GM18867 (cell line): Measurements from ENCODE around the gene RUVBL1.

ENCODE experiments used
- ATAC-seq: cut with Tn5 transposase; IDR thresholded peaks from one replicate; pipeline ENCODE4 v1.9.1; 2021; ENCODE audit warnings: mild to moderate bottlenecking, moderate library complexity; ENCODE audit not compliant: unreplicated experiment

RUVBL1 gene

GRCh38 chr3:128143496-128143895 is 19.9 kb upstream of the RUVBL1 start:
- no peak for ATAC-seq

DNA sequence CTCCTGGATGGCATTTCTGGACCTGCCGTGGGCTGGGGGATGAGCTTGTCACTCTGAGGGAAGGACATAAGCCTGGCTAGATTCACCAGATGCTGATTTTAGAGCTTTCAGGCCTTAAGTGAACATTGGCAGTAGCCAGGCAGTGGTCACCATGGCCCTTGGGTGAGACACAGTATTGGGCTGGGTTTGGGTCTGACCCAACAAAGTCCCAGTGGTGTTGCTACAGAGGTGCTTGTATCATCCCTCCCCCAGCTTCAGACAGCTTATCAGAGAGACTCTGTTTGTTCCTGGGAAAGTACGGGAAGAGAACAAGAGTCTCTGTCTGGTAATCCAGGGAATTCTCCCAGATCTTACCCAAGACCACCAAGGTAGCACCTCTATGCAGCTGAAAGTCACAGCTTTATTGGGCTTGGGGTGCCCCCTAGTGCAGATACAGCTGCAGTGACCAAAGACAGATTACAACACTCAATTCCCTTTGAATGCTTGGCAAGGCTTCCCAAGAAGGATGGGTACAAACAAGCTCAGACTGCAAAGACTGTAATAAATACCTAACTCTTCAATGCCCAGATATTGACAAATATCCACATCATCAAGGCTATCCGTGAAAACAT is 9.8 kb upstream of the RUVBL1 start:
- ATAC-seq: no peak

DNA sequence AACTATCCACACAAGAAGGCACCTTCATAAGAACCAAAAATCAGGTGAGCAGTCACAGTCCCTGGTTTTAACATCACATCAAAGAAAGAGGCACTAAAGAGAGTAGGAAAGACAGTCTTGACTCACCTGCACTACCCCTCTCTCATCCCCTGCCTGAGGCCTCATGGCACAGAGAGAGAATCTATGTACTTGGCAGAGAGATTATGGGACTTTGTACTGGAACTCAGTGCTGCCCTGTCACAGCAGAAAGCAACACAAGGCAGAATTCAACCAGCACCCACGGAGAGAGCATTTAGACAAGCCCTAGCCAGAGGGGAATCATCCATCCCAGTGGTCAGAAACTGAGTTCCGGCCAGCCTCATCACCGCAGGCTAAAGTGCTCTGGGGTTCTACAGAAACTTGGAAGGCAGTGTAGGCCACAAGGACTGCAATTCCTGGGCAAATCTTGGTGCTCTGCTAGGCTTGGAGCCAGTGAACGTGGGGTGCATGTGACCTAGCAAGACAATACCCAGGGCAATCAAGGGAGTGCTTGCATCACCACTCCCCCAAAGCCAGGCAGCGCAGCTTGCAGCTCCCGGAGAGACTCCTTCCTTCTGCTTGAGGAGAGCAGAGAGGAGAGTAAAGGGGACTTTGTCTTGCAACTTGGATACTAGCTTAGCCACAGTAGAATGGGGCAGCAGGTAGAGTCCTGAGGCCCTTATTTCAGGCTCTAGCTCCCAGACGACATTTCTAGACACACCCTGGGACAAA is 8.5 kb upstream of the RUVBL1 start:
- no peak for ATAC-seq

GRCh38 chr3:128128251-128128650 is 4.6 kb upstream of the RUVBL1 start:
- ATAC-seq: no peak

- ATAC-seq: no peak
Measured at GRCh38 chr3:128127236-128127635, 3.6 kb upstream of the RUVBL1 start.

- ATAC-seq: no peak
Measured at GRCh38 chr3:128123156-128123537, 465 bp downstream of the RUVBL1 start.

- ATAC-seq: no peak
Measured at GRCh38 chr3:128122013-128122412, 1.6 kb downstream of the RUVBL1 start.

DNA sequence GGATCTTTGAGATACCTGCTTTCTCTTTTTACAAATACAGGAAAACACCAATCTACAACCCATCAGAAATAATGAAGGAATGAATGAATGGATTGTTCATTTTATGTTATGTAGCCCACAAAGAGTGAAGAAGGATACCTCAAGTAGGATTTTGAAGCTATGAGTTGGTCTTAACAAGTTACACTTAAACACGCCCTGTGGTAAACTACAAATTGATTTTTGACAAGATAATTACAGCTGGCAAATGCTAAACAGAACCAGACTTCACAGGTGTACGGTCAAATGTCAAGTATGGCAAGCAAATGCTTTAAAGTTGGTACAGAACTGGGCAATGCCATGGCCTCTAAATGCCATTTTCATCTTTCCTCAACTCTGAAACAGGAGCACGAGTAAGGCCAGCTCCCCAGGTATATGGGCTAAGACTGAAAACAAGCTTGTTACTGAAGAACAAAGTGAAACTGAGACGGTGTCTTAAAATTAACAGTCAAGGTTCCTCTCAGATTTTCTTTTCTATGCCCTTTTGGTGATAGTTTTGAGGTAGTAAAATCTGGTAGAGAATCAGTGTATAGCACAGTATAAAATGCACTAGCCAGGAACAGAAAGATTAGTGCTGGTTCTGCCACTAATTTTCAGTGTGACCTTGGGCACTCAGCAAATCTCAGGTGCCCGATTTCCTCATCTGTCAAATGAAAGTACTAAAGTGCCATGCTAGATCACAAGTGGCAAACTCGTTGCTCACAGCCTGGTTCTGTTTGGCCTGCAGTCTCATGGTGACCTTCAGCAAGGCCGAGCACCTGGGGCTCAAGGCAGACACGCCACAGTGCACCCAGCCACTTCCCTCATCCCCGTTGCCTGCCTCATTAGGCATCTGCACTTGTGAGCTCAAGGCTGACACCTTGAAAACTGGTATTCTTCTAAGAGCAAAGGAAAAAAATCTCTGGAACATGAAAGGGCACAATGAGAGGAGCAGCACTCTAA is 9.5 kb downstream of the RUVBL1 start:
- ATAC-seq: peak; percentile 67

GRCh38 chr3:128112357-128112968 is 11.1 kb downstream of the RUVBL1 start:
- ATAC-seq: peak; percentile 66

DNA sequence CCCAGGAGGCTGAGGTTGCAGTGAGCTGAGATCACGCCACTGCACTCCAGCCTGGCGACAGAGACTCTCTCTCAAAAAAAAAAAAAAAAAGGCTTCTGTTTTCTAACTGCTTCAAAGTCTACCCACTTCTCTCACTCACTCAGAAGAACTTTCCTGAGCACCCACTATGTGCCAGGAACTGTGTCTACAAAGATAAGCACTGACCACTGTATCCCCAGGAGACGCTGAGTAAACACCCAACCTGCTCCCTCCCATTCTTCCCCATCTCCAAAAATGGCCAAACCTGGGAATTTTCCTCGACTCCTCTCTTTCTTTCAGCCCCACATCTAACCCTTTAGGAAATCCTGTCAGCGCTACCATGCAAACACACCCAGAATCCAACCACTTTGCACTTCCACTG is 12.5 kb downstream of the RUVBL1 start:
- no peak for ATAC-seq

DNA sequence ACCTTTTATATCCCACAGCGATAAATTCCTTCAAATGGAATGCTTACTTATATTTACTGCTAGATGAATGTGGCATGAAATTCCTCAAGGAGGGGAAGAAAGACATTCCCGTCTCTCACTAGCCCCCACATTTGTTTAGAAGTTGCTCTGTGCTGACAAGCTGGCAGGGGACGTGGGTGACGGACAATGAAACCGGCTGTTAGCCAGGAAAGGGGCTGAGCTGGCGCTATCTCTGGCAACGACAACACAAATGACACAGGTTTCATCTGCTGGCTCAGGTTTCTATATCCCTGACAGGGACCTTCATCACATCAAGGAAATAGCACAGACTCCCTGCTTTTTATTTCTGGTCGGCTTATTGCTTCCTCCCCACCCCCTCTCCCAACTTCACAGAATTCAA is 15.8 kb downstream of the RUVBL1 start:
- no peak for ATAC-seq

GRCh38 chr3:128103136-128103676 is 20.4 kb downstream of the RUVBL1 start:
- ATAC-seq: no peak

GRCh38 chr3:128100638-128101037 is 23.0 kb downstream of the RUVBL1 start:
- no peak for ATAC-seq

- ATAC-seq: no peak
Measured at GRCh38 chr3:128100161-128100560, 23.5 kb downstream of the RUVBL1 start.

- ATAC-seq: no peak
Measured at GRCh38 chr3:128098234-128098633, 25.4 kb downstream of the RUVBL1 start.

GRCh38 chr3:128095222-128095703 is 28.3 kb downstream of the RUVBL1 start:
- ATAC-seq: peak; percentile 77

- no peak for ATAC-seq
Measured at GRCh38 chr3:128094295-128095151, 29.1 kb downstream of the RUVBL1 start.

DNA sequence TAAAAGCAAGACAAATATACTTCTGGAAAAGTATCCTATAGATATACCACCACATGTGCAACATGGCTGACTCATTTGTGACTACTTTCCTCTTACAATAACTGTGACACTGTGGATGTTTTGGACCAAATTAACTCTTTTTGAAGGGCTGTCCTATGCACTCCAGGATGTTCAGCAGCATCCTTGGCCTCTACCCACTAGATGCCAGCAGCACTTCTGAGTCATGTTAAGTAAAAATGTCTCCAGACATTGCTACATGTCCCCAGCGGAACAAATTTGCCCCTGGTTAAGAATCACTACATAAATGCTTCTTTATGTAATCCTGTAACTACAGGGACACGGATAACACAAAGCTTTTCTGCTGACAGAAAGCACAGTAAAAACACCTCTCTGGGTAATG is 32.0 kb downstream of the RUVBL1 start:
- ATAC-seq: no peak

GRCh38 chr3:128089135-128089534 is 34.5 kb downstream of the RUVBL1 start:
- no peak for ATAC-seq

DNA sequence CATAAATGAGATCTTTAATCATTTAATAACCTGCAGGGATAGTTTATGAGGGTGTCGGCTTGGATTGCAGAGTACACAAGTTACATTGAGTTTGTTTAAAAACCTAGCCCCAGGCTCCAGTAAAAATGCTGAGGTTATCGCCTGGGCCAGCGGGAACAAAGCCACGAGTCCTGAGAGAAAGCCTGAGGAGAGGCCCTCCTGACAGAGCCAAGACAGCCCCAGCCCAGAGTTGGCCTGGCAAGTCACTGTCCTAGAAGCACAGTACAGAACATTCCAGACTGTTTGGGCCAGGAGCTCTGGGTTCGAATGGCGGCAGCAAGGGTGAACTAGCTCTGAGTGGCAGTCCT is 39.0 kb downstream of the RUVBL1 start:
- no peak for ATAC-seq
